K562 (cell line): ENCODE data around the gene SLC7A4. TPM values are rescaled to one million over a fixed set of nuclear protein-coding genes. Genes with fewer than 3 reads are reported as not detected.

ENCODE experiments used
- ATAC-seq: fragments of 200-7000 bp; cut with Tn5 transposase; 3 replicates; pipeline ENCODE4 v1.9.1; 2020; ENCODE audit warnings: moderate library complexity
- BruUV-seq: library from RNA; stranded (reverse); fragments of 400-500 nt; replicated peaks from 2 replicates; lab custom pipeline; 2021; lab: Mats Ljungman, UMichigan
- CTCF ChIA-PET: fragments of 300-600 bp; formaldehyde crosslinking; extraction: SDS; loops from one replicate; lab custom pipeline; 2021; ENCODE audit warnings: low intra/inter-chr PET ratio; lab: Yijun Ruan, JAX
- POLR2A ChIA-PET: fragments of 300-600, 350-650 bp; sonication (Branson Sonifier 250); formaldehyde crosslinking; extraction: SDS; loops from one replicate; lab custom pipeline; 2021; ENCODE audit warnings: antibody characterized with exemption, inconsistent platforms; lab: Yijun Ruan, JAX
- DNase-seq, 4 experiments: peaks; one replicate each; pipeline versions ENCODE4 v3.0.0 to v3.0.0-alpha.2; 2011 to 2018; ENCODE audit warnings: low spot score in 3 of 4, mixed read lengths in 3 of 4; ENCODE audit errors: extremely low read depth in 1 of 4
- FAIRE-seq: peaks from 2 replicates; lab custom pipeline; 2011; peaks lifted over from hg19 to GRCh38; lab: Jason Lieb, UNC
- H2AFZ ChIP-seq: 2 replicates; pipeline ENCODE4 v1.6.0; 2011; ENCODE audit warnings: low read depth, low read length, control low read depth, inconsistent platforms
- H3K27ac ChIP-seq: fragments of 200-600 bp; 3 replicates; pipeline ENCODE4 v1.8.0; 2011; ENCODE audit warnings: low read depth, mild to moderate bottlenecking, control low read depth, inconsistent platforms, low read length, moderate library complexity, mixed read lengths; ENCODE audit errors: extremely low read depth
- H3K27me3 ChIP-seq, 2 experiments: fragments of 300-600 bp in 1 of 2; 2 replicates in 1 of 2; 3 replicates in 1 of 2; pipeline versions ENCODE4 v1.6.0 to v1.8.0; 2011; ENCODE audit warnings: inconsistent platforms in 2 of 2, low read length in 2 of 2, mild to moderate bottlenecking in 1 of 2, mixed read lengths in 1 of 2, moderate library complexity in 1 of 2; ENCODE audit not compliant: control insufficient read depth in 2 of 2, insufficient read depth in 2 of 2
- H3K36me3 ChIP-seq: fragments of 300-600 bp; 3 replicates; pipeline ENCODE4 v1.8.0; 2011; ENCODE audit warnings: mild to moderate bottlenecking, low read length, inconsistent platforms; ENCODE audit not compliant: control insufficient read depth, insufficient read depth
- H3K4me1 ChIP-seq, 2 experiments: fragments of 200-600 bp in 1 of 2; replicated peaks in 1 of 2; 2 replicates in 1 of 2; 3 replicates in 1 of 2; pipeline versions ENCODE4 v1.5.1 to v1.8.0; 2011; ENCODE audit warnings: inconsistent platforms in 2 of 2, low read length in 2 of 2, mild to moderate bottlenecking in 1 of 2, mixed read lengths in 1 of 2, moderate library complexity in 1 of 2; ENCODE audit not compliant: control insufficient read depth in 2 of 2, insufficient read depth in 2 of 2
- H3K4me2 ChIP-seq: 2 replicates; pipeline ENCODE4 v1.6.1; 2011; ENCODE audit warnings: low read length, control low read depth, inconsistent platforms, mixed read lengths; ENCODE audit not compliant: insufficient read depth
- H3K4me3 ChIP-seq: fragments of 200-600 bp; sonication (generic), shearing (Covaris generic); 2 replicates; pipeline ENCODE4 v1.5.1; 2016; ENCODE audit warnings: control low read depth, inconsistent platforms
- H3K79me2 ChIP-seq: fragments of 200-600 bp; 3 replicates; pipeline ENCODE4 v1.8.0; 2011; ENCODE audit warnings: low read length, inconsistent platforms; ENCODE audit not compliant: control insufficient read depth, insufficient read depth
- H3K9ac ChIP-seq, 2 experiments: 2 replicates each; pipeline versions ENCODE4 v1.6.0 to v1.6.1; 2011; ENCODE audit warnings: low read depth in 2 of 2, low read length in 2 of 2, control low read depth in 1 of 2, inconsistent platforms in 1 of 2, mild to moderate bottlenecking in 1 of 2, mixed read lengths in 1 of 2; ENCODE audit not compliant: insufficient read depth in 1 of 2
- H3K9me1 ChIP-seq: one replicate; pipeline ENCODE4 v1.6.0; 2011; ENCODE audit warnings: inconsistent platforms, mild to moderate bottlenecking, low read length, moderate library complexity; ENCODE audit not compliant: control insufficient read depth, insufficient read depth
- H3K9me3 ChIP-seq: replicated peaks from 2 replicates; pipeline ENCODE4 v1.5.1; 2011; ENCODE audit warnings: low read depth, low read length, inconsistent platforms; ENCODE audit not compliant: control insufficient read depth, insufficient read depth
- H4K20me1 ChIP-seq: replicated peaks from 2 replicates; pipeline ENCODE4 v1.6.1; 2011; ENCODE audit warnings: low read length, inconsistent platforms, mixed read lengths; ENCODE audit not compliant: control insufficient read depth, insufficient read depth
- ELF1 ChIP-seq: fragments of 200-800 bp; sonication (Bioruptor generic); IDR thresholded peaks from 2 replicates; pipeline ENCODE4 v1.6.1; 2016; ENCODE audit warnings: missing genetic modification characterization, missing compliant biosample characterization
- PRMT5 ChIP-seq: sonication (generic); formaldehyde crosslinking; IDR thresholded peaks from 2 replicates; pipeline ENCODE4 v1.5.0; 2020; ENCODE audit warnings: missing genetic modification reagents
- SIX5 ChIP-seq, 2 experiments: IDR thresholded peaks; 2 replicates each; pipeline ENCODE4 v1.6.1; 2011; ENCODE audit warnings: low read length in 2 of 2, borderline replicate concordance in 1 of 2, low read depth in 1 of 2, mild to moderate bottlenecking in 1 of 2, moderate library complexity in 1 of 2; ENCODE audit not compliant: insufficient read depth in 1 of 2
- ZNF57 ChIP-seq: fragments of 450-650 bp; formaldehyde crosslinking; IDR thresholded peaks from 2 replicates; pipeline ENCODE4 v1.4.0; 2020; ENCODE audit warnings: mild to moderate bottlenecking, moderate library complexity
- ZNF717 ChIP-seq: fragments of 250-450 bp; sonication (Bioruptor Pico); IDR thresholded peaks from 2 replicates; pipeline ENCODE4 v1.5.0; 2021
- WGBS: fragments of 100-300 bp; shearing (Covaris generic); methylation state at CpG from one replicate; pipeline ENCODE4 v1.1.6; 2016; ENCODE audit warnings: low coverage, mixed read lengths; ENCODE audit not compliant: insufficient coverage; ENCODE audit errors: missing lambda C conversion rate; 5-methylcytosine and 5-hydroxymethylcytosine counted together
- in situ Hi-C: fragments of 300-500 bp; cut with MboI; formaldehyde crosslinking; loops from 4 replicates; pipeline ENCODE4 v1.15.0; 2018; ENCODE audit warnings: inconsistent platforms, mixed read lengths
- intact Hi-C: fragments of 100-400 bp; cut with micrococcal nuclease; formaldehyde crosslinking; loops from 2 replicates; pipeline ENCODE4 v1.14.2; 2022
- polyA plus RNA-seq, 8 experiments: library from polyadenylated mRNA; depleted of rRNA in 4 of 8; stranded (reverse) in 5 of 8; unstranded in 3 of 8; fragments of >200 nt; fragmentation: Nextera tagmentation in 2 of 8; fragmentation: Illumina TruSeq in 1 of 8; extraction: Ambion mirVana in 2 of 8; extraction: Trizol in 1 of 8; gene quantifications; 2 replicates each; pipeline versions ENCODE4 v1.2.1 to v1.2.3, GENCODE V29; 2011 to 2014; ENCODE audit warnings: inconsistent platforms in 1 of 8, missing spikeins in 1 of 8
- total RNA-seq, 7 experiments: library from RNA; depleted of rRNA in 6 of 7; stranded (reverse); fragments of >200 nt in 6 of 7; fragmentation: Illumina TruSeq in 2 of 7; extraction: Trizol in 2 of 7; gene quantifications; 2 replicates each; pipeline versions ENCODE4 v1.2.1 to v1.2.3, GENCODE V29; 2011 to 2021; ENCODE audit warnings: low replicate concordance in 1 of 7

Gene SLC7A4
- total and polyA plus RNA-seq, 9 of the 15 experiments (the other 6 are each of a cell fraction or from before 2014, with no cell fraction given) = not detected

- H3K27me3 ChIP-seq = peaks cover 29 to 77% of the 10 kb centered on the region in 2 experiments; a peak in 4 of 5 replicates
- ATAC-seq (no peak), FAIRE-seq (no peak), DNase-seq (no peak)
- BruUV-seq = no TSS peak
- no peaks in the 10 kb centered on the region for H3K79me2 ChIP-seq
- under 1% methylated on average over 7 of the region's 7 CpGs for WGBS
- no peaks in the 10 kb centered on the region for H3K9me3 ChIP-seq
- no peak overlapping the region for H3K4me2 ChIP-seq
- no peaks in the 10 kb centered on the region for H3K36me3 ChIP-seq
- peaks cover 24% of the 10 kb centered on the region for H4K20me1 ChIP-seq
- no peak overlapping the region for H2AFZ ChIP-seq
- no peak overlapping the region for H3K27ac ChIP-seq
- CTCF ChIA-PET = no interaction called here
- intact Hi-C loops = loop anchor here (5.0 kb wide), 2 partner anchors 35 to 85 kb away; no protein-coding TSS in a partner anchor
- peaks cover 22 to 36% of the 10 kb centered on the region in 2 experiments for H3K4me1 ChIP-seq
- POLR2A ChIA-PET = interaction anchor here (0.5 to 12.9 kb wide), 10 partner anchors 8 to 305 kb away, joined by 3 to 120 read pairs (median 5); partner anchors contain the start of genes SLC7A4 and THAP7
- no peak for TF ChIP-seq ZNF57
- TF ChIP-seq ELF1 (tag) = no peak
- peak; percentile 39; the same call in 1 of the 2 replicates for TF ChIP-seq PRMT5 (CRISPR knock-in tag)
- TF ChIP-seq ZNF717 (CRISPR knock-in tag) = no peak
- no peak for TF ChIP-seq SIX5 (IDR thresholded peaks at IDR 0.05; ENCODE audit: borderline replicate concordance in 1 of 2, insufficient read depth in 1 of 2, low read depth in 1 of 2, low read length in 2 of 2)
- H3K9ac ChIP-seq = no peak overlapping the region
- in situ Hi-C loops = no loop called here
- peaks cover 2% of the 10 kb centered on the region for H3K9me1 ChIP-seq
- H3K4me3 ChIP-seq = no peak overlapping the region
These were observed 15.4 kb upstream of the SLC7A4 start for GRCh38 chr22:21047730-21048129.
